Suppressor macrophage treated with lipopolysaccharide for 4 hours (primary cell): ENCODE data around the gene CCDC170.
"Not testable (repeated sequence)": the region's sequence is repeated elsewhere in the genome, so short reads cannot be mapped to it uniquely, and the experiment has no call there.

Experiments used
- DNase-seq: peaks from one replicate; pipeline ENCODE4 v3.0.0-alpha.2; 2020

Gene CCDC170, protein sequence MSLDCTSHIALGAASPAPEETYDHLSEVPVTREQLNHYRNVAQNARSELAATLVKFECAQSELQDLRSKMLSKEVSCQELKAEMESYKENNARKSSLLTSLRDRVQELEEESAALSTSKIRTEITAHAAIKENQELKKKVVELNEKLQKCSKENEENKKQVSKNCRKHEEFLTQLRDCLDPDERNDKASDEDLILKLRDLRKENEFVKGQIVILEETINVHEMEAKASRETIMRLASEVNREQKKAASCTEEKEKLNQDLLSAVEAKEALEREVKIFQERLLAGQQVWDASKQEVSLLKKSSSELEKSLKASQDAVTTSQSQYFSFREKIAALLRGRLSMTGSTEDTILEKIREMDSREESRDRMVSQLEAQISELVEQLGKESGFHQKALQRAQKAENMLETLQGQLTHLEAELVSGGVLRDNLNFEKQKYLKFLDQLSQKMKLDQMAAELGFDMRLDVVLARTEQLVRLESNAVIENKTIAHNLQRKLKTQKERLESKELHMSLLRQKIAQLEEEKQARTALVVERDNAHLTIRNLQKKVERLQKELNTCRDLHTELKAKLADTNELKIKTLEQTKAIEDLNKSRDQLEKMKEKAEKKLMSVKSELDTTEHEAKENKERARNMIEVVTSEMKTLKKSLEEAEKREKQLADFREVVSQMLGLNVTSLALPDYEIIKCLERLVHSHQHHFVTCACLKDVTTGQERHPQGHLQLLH

GRCh38 chr6:151493804-151494234, at the start of gene CCDC170:
CCDC170 (plus strand) TSS chr6:151494017; CDS start chr6:151494129, 112 bp downstream.
- peak; percentile 50 for DNase-seq

GRCh38 chr6:151445482-151445881, 48.3 kb upstream of the CCDC170 start:
- DNase-seq = no peak

DNA sequence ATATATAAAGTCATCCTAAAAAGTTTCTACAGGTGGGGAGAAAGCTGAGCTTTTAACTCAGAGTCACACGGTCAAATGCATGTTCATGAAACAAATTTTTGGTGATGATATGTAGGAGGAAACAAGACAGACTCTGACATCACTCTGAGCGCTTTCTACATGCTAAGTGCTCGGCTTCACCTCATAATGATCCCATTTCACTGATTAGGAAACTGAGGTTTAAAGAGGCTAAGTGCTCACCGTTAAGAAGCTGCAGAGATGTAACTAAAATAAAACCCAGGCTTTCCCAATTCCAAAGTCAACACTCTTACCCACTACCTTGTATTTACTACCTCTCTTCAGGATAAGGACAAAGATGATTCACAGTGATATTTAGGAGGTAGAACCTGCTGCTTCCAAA, 46.6 kb upstream of the CCDC170 start:
- DNase-seq = no peak

DNA sequence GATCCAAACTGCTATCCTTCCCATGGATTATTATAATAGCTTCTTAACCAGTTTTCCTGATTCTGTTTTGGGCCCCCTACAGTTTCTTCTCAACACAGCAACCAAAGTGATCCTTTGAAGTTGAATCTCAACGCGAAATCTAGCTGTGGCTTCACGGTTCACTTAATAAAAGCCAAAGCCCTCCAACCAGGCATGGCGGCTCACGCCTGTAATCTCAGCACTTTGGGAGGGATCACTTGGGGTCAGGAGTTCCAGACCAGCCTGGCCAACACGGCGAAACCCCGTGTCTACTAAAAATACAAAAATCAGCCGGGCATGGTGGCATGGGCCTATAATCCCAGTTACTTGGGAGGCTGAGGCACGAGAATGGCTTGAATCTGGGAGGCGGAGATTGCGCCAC, 45.2 kb upstream of the CCDC170 start:
- no peak for DNase-seq

- DNase-seq = not testable (repeated sequence)
Measured at GRCh38 chr6:151450928-151451327, 42.9 kb upstream of the CCDC170 start.

DNA sequence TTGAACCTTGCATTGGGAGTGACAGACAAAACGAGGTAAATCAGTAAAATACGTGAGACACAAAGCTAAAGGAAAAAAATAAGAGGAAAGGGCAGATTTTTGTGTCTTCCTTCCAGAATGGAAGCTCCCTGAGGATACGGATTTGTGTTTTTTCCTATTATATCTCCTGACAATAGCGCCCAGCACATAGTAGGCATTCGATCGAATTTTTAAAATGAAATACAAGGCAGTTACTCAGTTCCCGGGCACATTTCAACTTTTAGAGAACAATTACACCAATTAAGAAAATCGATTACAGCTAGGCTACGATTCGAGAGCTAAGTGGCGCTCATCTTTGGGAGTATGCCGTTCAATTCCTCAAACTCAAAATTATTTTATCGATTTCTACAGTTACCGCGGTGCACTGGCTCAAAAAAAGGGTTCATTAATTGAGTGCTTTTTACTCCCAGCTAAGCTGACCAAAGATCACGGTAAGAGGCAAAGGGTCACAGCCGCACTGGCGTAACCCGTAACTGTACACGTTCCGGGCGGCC, 42.3 kb upstream of the CCDC170 start:
- no peak for DNase-seq

DNA sequence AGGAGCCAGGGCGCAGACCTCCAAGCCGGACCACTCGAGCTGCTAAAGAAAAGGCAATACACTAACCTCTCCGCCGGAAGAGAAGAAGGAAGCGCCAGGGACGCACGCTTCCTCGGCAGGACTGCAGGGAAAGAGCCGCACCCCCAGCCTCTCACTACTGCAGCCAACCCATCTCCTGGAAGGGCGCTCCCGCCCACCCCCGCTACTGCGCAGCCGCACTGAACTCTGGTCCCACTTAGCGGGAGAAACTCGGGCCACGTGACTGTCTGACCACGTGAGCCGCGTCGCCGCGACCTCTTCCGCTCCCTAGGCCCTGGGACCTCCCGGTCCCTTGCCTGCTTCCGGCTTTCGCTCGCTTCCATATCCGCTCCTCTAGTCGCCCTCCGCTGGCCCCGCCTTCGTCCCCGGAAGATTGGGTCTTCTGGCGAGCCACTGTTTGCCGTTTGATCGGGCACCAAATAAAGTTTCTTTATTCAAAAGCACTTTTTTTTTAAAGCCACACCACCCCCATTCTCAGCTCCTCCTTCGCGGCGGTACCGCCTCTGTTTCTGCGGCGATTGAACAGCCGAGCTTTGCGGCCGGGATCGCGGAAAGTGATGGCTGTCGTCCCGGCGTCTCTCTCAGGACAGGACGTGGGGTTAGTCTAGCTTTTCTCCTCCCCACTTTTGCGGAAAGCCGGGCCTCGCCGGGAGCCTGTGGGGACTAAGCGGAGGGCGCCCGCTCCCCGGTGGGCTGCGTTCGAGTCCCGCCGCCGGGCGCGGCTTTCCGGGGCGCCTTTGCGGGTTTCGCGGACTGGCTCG, 41.7 kb upstream of the CCDC170 start, which contains the start of gene RMND1:
TSS of gene RMND1 (minus strand) at position 177 of the 800 bp plus-strand sequence. CDS start 6,315 bp downstream, outside the sequence.
- peak; percentile 100 for DNase-seq

DNA sequence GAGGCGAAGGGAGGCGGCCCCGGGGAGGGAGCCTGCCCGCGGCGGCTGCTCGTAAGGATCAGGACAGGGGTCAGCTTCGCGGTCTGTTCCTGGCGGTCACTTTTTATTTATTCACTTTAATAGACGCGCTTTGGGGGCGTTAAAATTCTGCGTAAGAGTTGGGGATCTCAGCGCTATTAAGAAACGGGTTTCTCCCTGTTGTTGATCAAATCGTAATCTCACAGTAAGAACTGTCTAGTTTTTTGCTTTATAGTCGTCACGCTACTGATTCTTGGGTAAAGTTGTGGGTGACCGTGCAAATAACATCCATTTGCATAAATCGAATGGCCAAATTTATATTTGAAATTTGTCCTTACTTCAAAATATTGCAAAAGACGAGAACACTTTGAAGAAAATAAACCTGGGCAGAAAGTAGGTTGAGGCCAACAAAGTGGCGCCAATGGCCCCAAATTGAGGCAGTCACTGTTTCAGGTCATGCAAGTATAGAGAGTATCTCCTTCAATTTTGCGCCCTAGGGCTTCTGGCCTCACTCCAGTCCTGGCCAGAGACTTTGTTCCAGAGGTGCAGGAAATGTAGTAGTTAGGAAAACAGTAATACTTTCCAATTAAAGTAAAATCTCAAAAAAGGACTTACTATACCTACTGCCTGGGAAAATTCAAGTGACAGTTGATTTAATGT, 40.9 kb upstream of the CCDC170 start:
- DNase-seq = no peak

GRCh38 chr6:151455751-151456398, 37.9 kb upstream of the CCDC170 start:
- DNase-seq = not testable (repeated sequence)

DNA sequence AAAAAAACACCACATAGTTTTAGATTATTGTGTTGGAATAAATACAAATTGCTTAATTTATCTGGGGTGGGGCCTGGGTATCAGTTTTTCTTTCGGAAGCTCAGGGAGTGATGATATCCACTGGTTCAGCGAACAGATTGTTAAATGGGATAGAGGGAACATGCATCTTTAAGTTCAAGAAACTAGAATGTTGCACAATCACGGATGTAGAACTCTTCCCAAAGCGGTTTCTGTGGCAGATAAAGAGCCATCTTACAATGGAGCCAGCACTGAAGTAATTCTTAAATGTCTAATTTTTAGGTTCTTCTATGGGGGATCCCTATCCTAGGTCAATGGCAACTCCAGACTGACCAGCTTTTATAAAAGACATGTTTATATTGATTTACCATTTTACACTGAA, 32.1 kb upstream of the CCDC170 start:
- no peak for DNase-seq

- no peak for DNase-seq
Measured at GRCh38 chr6:151464702-151465101, 29.1 kb upstream of the CCDC170 start.

DNA sequence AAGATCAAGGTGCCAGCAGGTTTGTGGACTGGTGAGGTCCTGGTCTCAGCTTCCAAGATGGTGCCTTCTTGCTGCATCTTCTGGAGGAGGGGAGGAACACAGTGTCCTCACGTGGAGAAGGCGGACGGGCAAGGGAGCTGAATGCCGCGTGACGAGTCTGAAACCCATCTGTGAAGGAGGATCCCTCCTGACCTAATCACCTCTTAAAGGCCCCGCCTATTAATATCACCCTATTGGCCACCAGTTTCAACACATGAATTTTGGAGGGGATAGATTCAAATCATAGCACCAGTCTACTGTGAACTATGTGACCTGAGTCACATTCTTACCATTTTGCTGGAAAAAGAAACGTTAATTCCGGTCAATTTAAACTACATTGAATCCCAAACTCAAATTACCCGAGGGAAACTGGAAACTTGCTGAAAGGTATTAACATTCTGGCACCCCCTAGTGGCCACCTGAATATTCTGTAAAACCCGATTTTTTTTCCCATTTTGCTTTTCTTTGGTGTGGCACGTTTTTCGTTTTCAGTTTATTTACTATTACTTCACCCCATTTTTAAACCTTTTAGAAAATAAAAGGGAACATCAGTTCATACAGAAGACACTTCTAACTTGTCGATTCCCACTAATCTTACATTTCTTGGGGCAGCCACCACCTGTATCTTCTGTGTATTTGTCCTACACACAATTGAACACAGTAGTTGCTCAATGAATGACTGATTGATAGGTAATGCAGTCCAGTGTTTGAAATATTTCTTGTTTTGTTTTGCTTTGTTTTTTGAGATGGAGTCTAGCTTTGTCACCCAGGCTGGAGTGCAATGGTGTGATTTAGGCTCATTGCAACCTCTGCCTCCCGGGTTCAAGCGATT, 17.9 kb upstream of the CCDC170 start:
- peak; percentile 55 for DNase-seq

DNA sequence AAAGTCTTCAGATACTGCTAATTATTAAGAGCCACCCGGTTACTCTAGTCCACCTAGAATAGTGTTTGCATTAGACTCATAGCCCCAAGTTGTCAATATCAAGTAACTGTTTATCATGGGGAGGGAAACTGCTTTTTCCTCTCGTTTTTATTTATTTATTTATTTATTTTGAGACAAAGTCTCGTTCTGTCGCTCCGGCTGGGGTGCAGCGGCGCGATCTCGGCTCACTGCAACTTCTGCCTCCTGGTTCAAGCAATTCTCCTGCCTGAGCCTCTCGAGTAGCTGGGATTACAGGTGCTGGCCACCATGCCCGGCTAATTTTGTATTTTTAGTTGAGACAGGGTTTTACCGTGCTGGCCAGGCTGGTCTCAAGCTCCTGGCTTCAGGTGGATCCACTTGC, 16.1 kb upstream of the CCDC170 start:
- DNase-seq = no peak

- no peak for DNase-seq
Measured at GRCh38 chr6:151478670-151479069, 15.1 kb upstream of the CCDC170 start.

DNA sequence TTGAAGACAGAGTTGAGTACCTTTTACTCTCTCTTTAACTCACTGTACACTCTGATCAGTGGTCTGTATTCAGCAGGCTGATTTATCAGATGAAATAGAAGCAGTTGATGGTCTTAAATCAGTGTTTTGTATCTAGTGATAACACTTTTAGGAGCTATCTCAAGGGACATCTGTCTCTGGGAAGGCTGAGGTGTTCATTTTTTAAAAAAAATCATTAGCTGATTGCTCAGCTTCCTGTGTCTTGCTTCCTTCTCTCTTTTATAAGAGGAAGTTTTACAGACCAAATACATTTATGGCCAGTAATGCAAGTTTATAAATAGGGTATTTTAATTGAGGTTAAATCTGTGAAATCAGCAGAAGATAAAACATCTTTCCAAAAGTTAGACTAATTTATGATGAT, 12.0 kb upstream of the CCDC170 start:
- peak; percentile 35 for DNase-seq

DNA sequence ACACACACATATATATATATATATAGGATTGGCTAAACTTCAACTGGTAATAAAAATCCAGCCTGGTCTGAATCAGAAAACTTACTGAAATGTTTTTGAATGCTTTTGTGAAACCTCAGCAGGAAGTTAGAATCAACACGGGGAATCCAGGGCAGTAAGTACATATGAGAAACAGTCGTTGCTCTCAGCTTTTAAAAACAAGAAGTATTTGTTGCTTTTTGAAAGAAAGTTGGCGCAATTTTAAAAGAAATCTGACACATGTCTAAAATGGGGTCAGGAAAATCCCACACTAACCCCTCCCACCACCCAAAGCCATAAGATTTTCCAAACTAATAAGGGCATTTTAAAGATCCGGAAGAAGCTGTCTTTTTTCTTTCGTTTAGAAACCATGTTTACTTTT, 11.5 kb upstream of the CCDC170 start:
- DNase-seq = peak; percentile 84

- no peak for DNase-seq
Measured at GRCh38 chr6:151483994-151484393, 9.8 kb upstream of the CCDC170 start.

DNA sequence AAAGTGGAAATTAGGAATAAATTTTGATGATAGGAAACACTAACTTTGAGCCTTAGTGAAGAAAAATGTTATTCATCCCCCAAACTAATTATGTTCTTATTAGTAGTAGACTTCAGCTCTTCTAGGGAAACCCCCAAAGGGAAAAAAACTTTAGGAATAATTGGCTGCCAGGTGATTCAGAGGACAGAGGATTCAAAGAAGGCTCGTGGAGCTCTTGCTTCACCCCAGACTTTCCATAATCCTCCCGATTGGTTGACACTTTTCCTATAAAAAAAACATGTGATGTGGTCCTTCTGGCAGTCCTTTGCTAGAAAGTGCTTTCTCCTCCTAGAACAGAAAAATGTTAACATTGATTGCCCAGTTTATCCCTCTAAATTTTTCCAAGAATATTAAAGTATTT, 5.6 kb upstream of the CCDC170 start:
- no peak for DNase-seq

DNA sequence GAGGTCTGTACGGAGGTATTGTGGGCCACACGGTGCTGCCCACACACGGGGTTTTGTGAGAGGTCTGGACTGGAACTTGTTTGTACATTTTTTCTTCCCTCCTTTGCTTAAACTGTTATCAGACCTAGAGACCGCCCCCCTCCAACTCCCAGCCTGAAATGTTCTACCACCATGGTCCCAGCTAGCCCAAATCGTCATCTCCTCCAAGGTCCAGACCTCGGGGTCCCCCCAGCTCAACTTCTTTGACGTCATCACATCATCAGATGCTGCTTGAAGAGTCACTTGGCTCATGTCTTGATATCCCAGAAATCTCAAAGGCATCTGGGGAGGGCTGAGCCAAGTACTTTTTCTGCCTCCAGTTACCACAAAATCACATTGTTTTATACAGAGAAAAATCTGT, 2.8 kb upstream of the CCDC170 start:
- DNase-seq = no peak

DNA sequence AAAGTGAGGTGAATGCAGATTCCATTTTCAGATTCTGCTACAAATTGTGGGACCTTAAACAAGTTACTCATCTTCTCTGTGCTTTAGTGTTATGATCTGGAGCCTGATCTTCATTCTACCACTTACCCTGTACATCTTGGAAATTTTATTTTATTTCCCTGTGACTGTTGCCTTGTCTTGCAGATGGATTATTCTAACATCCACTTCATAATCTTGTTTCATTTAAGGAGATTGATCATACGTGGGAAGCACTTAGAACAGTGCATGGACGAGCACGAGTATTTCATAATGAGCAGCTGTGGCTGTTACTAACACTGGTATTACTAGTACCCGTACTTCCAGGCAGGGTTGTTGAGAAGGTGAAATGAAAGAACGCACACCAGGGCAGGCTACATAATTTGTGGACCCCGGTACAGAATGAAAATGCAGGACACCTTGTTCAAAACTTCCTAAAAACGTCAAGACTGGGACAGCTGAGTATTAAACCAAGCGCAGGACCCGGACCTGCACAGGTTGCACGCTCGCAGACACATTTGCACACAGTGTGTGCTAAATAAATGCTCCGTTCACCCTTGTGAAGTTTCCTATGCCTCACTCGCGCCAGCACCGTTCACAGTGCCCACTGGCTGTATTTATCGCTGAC, 535 bp upstream of the CCDC170 start:
- DNase-seq = peak; percentile 39
